GM21576 (cell line): ENCODE data around the gene TOR1A.

ENCODE experiments used
- ATAC-seq: cut with Tn5 transposase; IDR thresholded peaks from one replicate; pipeline ENCODE4 v1.9.1; 2021; ENCODE audit warnings: mild to moderate bottlenecking, moderate library complexity; ENCODE audit not compliant: unreplicated experiment

The TOR1A gene

DNA sequence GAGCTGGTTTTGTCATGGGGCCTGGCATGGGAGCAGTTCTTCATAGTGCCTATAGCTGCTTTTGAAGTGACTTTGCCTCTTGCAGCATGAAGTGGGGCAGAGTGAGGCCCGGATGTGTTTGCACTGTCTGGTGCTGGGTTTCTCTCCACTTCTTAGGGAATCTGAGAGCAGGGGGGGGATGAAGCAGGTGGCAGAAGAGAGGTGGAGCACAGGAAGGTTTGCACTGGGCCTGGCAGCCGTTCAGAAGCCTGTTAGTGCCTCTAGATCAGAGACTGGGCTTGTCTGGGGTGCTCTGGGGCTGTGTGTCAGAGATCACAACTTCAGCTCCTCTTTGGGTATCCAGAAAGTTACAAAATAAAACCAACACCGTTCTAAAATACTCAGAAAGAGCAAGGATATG lies 29.7 kb upstream of the TOR1A start:
- ATAC-seq, result no peak

DNA sequence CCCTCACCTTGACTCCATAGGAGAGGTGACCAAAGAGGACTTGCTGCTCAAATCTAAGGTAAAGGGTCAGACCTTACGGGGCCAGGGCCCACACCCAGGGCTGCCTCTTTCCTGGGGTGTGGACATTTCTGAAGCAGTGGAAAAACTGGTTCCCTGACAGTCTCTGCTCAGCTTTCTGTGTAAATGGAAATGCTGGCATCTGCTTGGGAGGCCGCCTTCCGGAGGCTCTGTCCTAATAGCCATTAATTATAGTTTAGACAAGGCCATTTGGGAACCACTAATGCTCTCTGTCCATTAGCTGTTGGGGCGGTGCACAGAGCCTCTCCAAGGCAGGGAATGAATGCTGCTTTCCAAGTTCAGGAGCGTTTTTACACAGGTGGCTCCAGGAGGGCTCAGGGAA lies 28.6 kb upstream of the TOR1A start:
- ATAC-seq, result no peak

DNA sequence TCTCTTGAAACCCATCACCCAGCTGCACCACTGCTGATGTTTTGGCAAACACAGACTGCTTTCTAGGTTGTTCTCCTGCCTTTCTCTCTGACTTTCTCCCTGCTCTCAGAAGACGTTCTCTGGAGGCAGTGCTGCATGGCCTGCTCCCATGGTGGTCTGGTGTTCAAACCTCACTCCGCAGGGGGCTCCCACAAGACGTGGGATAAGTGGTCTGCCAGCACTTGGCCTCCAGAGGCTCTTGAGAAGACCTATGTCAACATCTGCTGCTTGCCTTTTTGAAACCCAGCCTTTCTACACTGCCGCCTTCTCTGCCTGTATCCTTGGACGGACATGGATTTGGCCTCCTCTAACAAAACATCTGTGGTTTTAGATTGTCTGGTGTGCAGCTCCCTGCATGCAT lies 27.9 kb upstream of the TOR1A start:
- no peak for ATAC-seq

DNA sequence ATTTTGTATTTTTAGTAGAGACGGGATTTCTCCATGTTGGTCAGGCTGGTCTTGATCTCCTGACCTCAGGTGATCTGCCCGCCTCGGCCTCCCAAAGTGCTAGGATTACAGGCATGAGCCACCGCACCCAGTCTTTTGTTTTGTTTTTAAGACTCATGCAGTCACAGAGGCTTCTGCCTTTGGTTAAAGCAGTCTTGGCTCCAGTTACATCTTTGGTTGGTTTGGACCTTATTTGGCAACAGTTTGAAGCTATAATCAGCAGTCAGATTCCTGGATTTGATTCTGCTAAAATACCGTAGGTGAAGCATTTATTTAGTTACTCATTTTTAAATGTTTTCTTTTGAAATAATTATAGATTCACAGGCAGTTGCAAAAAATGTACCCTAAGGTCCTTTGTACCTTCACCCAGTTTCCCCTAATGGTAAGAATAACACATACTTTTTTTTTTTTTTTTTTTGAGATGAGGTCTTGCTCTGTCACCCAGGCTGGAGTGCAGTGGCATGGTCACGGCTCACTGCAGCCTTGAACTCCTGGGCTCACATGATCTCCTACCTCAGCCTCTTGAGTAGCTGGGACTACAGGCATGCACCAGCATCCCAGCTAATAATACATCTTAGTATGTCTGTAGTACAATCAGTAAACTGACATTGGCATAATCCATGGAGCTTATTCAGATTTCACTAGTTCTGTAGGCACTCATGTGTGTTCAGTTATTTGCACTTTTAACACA lies 27.1 kb upstream of the TOR1A start:
- no peak for ATAC-seq

DNA sequence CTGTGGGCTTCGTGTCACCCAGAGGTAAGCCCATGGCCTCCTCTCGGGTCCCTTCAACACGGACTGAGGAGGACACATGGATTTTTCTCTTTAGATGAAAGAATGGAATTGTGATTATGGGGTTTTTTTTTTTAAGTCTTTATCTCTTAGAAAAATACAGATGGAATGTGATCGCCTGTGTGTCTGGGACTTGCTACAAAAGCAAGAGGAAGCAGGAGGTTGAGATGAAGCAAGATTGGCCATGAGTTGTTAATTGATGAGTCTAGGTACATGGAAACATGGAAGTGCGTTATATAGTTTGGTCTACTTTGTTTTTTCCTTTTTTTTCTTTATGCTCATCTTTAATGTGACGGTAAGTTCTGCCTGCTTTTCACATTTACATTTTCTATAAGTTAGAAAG lies 26.0 kb upstream of the TOR1A start:
- no peak for ATAC-seq

DNA sequence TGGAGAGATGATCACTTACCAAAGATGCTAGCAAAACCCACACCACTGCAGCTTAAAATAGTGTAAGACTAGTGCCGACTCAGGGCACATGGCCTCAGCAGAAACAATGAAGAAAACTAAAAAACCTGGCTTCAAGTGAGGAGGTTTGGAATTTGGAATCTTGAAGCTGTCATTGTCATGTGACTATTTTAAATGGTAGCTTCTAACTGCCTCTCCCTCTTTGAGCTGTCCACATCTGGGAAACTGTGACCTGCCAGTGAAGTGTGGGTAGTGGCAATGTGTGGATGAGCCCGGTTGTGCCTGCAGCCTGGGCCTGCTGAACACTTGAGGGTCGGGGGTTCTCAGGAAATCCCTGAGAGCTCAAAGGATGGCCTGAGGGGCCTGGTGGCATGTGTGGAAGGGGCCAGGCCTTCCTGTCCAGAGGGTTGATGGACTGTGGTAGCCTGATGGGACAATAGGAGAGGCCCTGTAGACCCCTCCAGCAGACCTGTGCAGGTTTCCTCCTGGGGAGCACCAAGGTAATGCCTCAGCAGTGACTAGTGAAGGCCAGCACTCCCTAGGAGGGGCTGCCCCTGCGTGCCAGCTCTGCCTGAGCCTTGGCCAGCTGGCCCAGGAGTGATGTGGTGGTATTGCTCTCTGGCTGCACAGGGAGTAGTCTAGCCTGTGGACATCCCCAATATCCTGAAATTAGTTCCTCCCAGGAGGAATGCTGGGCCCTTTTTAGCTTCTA lies 24.9 kb upstream of the TOR1A start:
- ATAC-seq, result no peak

DNA sequence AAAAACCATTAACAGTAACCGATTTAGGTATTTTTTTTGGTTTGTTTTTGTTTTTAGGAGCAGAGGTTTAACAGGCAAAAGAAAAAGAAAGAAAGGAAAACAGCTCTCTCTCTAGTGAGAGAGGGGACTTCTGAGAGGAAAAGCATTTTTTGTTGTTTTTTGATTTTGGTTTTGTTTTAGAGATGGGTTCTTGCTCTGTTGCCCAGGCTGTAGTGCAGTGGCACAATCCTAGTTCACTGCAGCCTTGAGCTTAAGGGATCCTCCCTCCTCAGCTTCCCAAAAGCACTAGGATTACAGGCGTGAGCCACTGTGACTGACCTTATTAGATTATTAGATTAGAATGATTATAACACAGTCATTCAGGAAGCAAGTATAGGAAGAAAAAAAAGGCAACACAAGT lies 21.4 kb upstream of the TOR1A start:
- no peak for ATAC-seq

DNA sequence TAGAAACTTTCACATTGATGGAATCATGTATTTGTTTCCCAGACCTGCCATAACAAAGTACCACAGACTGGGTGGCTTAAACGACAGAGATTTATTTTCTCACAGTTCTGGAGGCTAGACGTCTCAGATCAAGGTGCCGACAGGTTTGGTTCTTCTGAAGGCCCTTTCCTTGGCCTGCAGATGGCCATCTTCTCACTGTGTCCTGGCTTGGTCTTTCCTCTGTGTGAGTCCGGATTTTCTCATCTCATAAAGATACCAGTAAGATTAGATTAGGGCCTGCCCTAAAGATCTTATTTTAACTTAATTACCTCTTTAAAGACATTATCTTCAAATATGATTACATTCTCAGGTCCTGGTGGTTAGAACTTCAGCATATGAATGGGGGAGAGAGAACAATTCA lies 17.1 kb upstream of the TOR1A start:
- no peak for ATAC-seq

DNA sequence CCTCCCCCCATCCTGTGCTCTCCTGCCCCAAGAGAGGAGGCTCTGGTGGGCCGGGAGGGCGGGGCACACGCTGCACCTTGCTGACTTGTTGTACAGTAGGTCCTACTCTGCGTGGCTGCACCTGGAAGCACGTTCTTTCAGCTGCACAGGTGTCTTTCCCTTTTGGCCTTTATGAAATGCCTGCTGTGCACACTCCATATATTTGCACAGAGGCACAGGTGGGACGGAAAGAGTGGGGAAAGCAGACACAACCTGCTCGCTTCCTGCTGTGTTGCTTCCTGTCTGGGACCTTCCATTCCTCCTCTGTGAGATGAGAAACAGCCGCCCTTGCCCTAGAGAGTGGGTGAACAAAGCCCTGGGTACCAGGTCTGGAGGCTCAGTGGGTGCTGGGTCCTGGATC lies 16.1 kb upstream of the TOR1A start:
- no peak for ATAC-seq

DNA sequence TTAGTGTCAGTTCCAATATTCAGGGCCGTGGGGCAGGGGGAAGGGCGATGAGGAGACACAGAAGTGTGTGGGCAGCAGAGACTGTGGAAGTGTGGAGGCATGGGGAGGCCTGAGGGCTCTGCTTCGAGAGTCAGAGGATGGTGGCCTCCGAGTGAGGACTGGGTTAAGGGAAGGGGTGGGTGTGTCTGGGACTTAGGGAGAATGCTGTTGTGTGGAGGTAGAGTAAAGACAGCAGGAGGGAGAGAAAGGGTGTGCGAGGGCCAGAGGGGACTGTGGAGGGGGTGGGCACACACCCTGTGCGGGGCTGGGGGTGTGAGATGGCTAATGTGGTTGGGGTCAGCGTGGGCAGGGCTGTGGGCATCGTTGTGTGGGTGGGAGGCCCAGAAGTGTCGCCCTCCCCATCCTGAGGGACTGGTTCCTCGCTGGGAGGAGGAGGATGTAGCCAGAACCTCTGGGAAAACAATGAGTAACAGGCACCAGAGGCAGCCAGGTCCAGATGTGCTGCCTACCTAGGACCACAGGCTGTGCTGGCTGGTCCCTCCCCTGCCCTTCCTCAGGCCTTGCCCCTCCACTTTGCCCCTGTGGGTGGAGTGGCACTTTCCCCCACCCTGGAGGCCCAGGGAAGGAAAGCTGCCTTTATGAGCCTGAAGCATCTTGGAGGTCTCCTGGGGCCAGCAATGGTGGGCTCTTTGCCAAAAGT lies 15.5 kb upstream of the TOR1A start:
- no peak for ATAC-seq

DNA sequence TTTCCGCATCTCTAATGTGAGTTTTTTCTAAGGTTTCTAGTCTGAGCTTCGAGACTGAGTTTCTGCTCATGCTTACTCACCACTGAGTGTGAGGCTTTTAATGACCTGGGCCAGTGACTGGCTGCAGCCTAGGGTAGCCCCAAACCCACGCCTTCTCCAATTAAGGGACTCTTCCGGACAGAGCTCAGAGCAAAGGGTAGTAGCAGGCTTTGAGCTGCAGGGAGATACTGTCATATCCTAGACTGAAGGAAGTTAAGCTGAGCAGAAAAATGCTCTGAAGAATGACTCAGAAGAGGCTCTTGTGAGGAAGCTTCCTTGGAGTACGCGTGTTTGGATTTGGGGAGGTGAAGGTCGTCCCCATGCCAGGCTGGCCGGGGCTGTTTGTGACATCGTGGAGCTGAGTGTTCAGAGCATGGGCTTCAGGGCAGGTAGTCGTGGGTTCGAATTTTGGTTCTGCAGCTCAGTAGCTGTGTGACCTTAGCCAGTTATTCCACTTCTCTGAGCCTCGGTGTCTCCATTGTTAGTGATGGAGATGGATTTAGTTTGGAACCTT lies 14.8 kb upstream of the TOR1A start:
- no peak for ATAC-seq

DNA sequence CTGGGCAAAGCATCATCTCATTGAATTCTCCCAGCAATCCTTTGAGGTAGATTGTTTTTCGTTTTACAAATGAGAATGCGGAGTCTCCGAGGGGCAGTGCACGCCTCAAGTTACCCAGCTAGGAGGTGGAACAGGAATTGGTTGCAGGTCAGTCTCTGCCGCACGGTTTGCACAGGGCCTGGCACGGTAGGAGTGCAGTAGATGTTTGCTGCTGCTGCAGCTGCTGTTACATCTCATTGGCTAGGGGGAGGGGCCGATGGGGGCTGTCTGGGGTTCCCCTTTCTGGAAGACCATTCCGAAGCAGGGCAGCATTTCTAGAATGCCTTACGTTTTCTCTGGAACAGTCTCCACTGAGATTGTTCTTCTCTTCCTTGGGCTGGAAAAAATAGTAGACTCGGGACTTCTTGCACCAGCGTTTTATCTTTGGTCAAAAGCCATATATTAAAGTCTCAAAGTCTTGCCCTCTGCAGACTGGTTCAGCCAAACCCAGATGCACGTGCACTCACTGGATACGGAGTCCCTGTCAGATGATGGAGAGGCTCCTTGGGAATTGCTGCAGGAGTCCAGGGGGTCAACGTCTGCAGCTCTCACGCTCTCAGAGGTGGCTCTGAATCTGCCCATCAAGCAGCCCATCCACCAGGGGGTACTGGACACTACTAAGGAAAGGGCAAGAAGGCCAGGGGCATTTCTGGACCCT lies 12.5 kb upstream of the TOR1A start:
- ATAC-seq, result no peak

DNA sequence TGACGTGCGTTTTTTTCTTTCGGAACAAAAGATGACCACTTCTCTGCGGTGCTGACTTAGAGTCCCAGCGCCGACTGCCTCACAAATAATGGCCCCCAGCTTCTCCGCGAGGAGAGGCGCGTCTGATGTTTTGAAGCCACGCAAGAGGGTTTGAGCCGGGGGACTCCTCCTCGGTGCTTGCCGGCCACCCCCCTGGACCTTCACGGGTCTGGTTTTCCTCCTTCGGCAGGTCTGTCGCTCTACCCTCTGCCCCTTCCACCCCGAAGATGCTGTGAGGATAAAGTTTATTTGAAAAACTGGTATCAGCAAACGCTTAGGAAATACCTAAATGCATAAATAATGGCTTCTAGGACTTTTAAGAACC lies 11.9 kb upstream of the TOR1A start:
- ATAC-seq, result no peak

DNA sequence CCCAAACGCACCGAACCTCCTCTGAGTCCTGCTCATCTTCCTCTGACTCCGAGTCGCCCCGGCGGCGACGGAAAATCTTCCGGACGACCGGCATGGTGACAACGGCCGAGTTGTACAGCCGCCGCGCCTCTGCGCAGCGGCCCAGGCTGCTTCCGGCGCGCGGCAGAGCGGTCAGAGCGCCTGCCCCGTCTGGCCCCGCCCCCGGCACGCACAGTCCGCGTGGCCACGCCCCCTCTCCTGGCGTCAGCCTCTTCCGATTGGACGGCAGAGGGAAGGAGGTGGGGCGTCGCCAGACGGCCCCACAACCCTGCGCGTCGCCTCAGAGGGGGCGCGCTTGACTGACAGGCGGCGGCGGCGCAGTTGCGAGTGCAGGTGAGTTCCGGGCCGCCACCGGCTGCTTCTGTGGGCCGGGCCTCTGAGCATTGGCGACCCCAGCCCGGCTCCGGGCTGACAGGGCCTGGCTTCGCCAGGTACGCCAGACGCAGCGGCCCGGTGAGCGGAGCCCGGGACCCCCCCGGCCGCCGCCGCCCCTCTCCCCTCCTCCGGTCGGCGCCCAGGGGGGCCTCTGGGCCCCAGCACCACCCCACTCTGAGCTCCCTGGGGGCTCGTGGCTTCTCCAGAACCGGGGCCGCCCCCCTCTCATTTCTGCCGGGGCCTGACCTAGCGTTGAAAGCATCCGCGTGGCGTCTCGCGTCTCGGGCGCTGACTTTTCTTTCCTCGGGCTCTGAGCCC lies 11.4 kb upstream of the TOR1A start, which contains the start of the genes C9orf78 and USP20:
TSS of gene C9orf78 (minus strand) at position 148 of the 732 bp plus-strand sequence. CDS start at position 94, 54 bp downstream.
TSS of gene USP20 (plus strand) at position 331 of the 732 bp plus-strand sequence. CDS start 17,098 bp downstream, outside the sequence.
- peak; percentile 89 for ATAC-seq

DNA sequence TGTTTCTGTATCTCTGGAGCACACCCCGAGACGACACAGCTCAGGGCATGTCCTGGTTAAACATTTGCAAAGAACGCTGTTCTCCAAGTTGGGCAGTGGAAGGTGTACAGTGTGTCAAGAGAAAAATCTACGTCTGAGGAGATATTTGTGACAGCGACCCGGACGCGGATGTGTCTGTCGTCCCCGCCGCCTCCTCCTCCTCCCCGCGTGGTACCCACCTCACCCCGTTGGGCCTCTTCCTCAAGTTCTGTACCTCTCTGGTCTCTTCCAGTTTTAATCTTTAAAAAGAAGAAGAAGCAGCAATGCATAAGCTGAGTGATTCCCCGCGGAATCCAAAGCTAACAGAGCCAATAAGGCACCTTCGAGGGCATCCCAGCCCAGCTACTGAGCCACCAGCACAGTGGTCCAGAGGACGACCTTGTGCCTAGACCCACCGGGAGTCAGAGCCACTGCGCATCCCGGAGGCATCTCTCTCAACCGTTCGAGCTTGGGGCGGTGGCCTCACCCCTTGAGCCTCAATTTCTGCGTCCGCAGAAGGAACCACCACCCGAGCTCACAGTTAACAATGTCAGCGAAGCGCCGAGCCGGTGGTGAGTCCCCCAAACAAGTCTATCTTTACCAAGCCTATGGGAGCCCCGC lies 10.7 kb upstream of the TOR1A start:
- peak; percentile 11 for ATAC-seq

DNA sequence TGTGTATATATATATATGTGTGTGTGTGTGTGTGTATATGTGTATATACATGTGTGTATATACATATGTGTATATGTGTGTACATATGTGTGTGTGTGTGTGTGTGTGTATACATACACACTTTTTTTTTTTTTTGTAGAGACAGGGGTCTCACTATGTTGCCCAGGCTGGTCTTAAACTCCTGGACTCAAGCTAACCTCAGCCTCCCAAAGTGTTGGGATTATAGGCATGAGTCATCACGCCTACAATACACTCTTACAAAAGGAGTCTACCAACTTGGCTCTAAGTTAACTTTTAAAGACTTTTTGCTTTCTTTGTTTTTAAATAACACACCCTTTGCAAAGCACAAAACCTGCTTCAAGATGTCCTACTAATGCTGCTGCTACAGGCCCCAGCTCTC lies 9.0 kb upstream of the TOR1A start:
- ATAC-seq, result no peak

DNA sequence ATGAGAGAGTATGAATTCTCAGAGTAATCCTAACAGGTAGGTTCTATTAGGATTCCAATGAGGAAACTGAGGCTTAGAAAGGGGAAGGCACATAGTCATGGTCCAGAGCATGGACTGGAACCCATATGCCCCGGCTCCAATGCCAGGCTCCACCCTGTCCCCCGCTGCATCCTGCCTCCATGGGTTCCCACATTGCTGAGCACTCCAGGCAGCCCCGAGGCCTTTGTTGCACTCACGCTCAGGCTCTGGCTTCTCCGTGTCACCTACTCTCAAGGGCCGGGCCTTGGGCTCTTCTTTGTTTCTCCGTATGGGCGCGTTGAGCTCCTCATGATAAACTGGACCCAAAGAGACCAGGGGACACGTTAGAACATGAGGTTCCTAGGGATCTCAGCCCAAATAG lies 5.0 kb upstream of the TOR1A start:
- no peak for ATAC-seq

DNA sequence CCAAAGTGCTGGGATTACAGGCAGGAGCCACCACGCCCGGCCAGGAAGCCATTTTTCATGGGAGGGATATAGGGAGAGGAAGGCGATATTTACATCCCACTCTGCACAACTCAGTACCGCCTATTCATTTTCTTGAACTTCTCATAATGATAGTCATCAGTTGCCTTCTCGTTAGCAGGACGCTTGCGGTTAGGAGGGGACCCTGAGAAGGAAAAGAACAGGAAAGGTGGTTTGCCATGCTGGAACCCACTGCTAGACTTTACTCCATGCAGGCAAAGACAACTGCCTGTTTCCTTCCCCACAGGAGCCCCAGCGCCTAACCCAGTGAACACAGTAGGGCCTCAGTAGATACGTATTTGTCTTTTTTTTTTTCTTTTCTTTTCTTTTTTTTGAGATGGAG lies 4.1 kb upstream of the TOR1A start:
- ATAC-seq, result no peak

DNA sequence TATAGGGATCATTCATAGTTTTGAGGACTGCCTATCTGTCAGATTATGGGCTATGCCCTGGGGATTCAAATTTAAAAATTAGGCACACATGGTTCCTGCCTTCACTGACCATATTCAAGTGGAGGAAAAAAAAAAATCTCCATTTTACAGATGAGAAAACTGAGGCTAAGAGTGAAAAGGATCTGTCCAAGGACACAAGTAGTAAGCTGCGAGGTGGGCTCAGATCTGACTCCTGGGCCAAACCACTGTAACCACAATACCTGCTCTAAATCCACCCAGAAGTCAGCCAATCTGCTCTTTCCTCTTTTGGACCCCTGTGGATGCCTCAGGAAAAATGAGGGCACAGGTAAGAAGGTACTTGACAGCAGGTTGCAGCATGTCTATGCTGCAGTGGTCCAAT lies 2.8 kb upstream of the TOR1A start:
- ATAC-seq, result no peak

DNA sequence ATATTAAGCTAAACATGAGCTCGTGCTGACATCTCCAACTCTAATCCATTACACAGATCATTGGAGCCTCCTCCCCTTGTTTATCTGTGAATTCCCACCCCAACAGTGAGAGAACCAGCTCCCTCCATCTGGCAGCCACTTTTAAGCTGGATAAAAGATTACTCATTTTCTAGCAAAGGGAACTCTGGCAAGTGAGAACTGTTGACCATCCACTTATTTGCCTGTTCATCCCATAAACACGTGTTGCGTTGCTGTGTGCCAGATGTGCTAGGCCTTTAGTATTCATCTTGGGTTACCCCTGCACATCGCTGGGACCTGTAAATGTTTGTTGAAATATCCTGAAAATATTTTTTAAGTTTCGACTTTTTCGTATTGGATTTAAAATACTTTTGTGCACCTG lies 2.4 kb upstream of the TOR1A start:
- ATAC-seq, result no peak
